ENCODE measurements around the gene CIB1.

CIB1 gene

DNA sequence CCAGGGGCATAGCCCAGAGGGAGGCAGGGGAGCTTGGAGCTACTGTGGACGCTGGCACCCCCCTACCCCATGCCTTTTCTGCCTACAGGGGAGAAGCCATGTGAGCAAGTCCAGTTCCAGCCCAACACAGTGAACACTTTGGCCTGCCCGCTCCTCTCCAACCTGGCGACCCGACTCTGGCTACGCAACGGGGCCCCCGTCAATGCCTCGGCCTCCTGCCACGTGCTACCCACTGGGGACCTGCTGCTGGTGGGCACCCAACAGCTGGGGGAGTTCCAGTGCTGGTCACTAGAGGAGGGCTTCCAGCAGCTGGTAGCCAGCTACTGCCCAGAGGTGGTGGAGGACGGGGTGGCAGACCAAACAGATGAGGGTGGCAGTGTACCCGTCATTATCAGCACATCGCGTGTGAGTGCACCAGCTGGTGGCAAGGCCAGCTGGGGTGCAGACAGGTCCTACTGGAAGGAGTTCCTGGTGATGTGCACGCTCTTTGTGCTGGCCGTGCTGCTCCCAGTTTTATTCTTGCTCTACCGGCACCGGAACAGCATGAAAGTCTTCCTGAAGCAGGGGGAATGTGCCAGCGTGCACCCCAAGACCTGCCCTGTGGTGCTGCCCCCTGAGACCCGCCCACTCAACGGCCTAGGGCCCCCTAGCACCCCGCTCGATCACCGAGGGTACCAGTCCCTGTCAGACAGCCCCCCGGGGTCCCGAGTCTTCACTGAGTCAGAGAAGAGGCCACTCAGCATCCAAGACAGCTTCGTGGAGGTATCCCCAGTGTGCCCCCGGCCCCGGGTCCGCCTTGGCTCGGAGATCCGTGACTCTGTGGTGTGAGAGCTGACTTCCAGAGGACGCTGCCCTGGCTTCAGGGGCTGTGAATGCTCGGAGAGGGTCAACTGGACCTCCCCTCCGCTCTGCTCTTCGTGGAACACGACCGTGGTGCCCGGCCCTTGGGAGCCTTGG is 5.6 kb downstream of the CIB1 start:
- Histone ChIP-seq H2AFZ (ENCODE audit: low read length) (no peak overlapping the region), H3K4me3 (ENCODE audit: low read length, poor library complexity, severe bottlenecking) (no peak overlapping the region), H3K4me2 (ENCODE audit: low read depth, low read length, poor library complexity, severe bottlenecking) (no peak overlapping the region), H3K79me2 (ENCODE audit: insufficient read depth, low read length) (peaks cover 29% of the 10 kb centered on the region), H3K9ac (ENCODE audit: low read depth, low read length, poor library complexity, severe bottlenecking) (no peak overlapping the region), H3K9me3 (ENCODE audit: insufficient read depth, low read depth, low read length) (no peaks in the 10 kb centered on the region), H4K20me1 (ENCODE audit: insufficient read depth, low read length, poor library complexity, severe bottlenecking) (peaks cover 4% of the 10 kb centered on the region), H3K9me2 (replicated peaks; ENCODE audit: low read depth, low read length) (no peaks in the 10 kb centered on the region), H3K27me3 (ENCODE audit: insufficient read depth, low read length, poor library complexity, severe bottlenecking) (no peaks in the 10 kb centered on the region), H3K36me3 (ENCODE audit: insufficient read depth, low read length) (peaks cover 57% of the 10 kb centered on the region; the same call in 1 of the 2 replicates), H3K4me1 (ENCODE audit: insufficient read depth, low read length, poor library complexity, severe bottlenecking) (peaks cover 25% of the 10 kb centered on the region), H3F3A (ENCODE audit: low read depth) (no peaks in the 10 kb centered on the region)
- TF ChIP-seq, protein P1, sequence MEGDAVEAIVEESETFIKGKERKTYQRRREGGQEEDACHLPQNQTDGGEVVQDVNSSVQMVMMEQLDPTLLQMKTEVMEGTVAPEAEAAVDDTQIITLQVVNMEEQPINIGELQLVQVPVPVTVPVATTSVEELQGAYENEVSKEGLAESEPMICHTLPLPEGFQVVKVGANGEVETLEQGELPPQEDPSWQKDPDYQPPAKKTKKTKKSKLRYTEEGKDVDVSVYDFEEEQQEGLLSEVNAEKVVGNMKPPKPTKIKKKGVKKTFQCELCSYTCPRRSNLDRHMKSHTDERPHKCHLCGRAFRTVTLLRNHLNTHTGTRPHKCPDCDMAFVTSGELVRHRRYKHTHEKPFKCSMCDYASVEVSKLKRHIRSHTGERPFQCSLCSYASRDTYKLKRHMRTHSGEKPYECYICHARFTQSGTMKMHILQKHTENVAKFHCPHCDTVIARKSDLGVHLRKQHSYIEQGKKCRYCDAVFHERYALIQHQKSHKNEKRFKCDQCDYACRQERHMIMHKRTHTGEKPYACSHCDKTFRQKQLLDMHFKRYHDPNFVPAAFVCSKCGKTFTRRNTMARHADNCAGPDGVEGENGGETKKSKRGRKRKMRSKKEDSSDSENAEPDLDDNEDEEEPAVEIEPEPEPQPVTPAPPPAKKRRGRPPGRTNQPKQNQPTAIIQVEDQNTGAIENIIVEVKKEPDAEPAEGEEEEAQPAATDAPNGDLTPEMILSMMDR (conservative IDR thresholded peaks at IDR 0.05; ENCODE audit: low read length) = no peak
- TF ChIP-seq EZH2phosphoT487 (IDR thresholded peaks at IDR 0.05; ENCODE audit: borderline replicate concordance) = no peak

DNA sequence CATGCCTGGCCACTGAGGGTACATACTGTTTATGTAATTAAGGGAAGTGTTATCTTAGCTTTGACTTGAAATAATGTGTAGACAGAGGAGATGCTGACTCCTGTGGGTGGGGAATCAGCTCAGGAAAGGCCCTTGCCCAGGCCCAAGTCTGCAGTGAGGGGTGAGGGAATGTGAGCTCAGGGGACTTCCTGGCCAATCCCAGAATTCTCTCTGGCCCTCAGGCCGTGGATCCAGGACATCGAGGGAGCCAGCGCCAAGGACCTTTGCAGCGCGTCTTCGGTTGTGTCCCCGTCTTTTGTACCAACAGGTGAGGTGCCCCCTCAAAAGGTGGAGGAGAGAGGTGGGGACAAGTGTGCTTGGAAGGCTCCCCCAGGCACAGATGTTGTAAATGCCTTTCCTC is 6.4 kb downstream of the CIB1 start:
- Histone ChIP-seq H3K4me1 (ENCODE audit: insufficient read depth, low read length, poor library complexity, severe bottlenecking) (peaks cover 23% of the 10 kb centered on the region), H3K79me2 (ENCODE audit: insufficient read depth, low read length) (peaks cover 21% of the 10 kb centered on the region), H3K27me3 (ENCODE audit: insufficient read depth, low read length, poor library complexity, severe bottlenecking) (no peaks in the 10 kb centered on the region), H2AFZ (ENCODE audit: low read length) (no peak overlapping the region), H3F3A (ENCODE audit: low read depth) (no peaks in the 10 kb centered on the region), H3K9me3 (ENCODE audit: insufficient read depth, low read depth, low read length) (no peaks in the 10 kb centered on the region), H3K36me3 (ENCODE audit: insufficient read depth, low read length) (peaks cover 61% of the 10 kb centered on the region; the same call in 1 of the 2 replicates), H4K20me1 (ENCODE audit: insufficient read depth, low read length, poor library complexity, severe bottlenecking) (peaks cover 4% of the 10 kb centered on the region), H3K4me2 (ENCODE audit: low read depth, low read length, poor library complexity, severe bottlenecking) (no peak overlapping the region), H3K9ac (ENCODE audit: low read depth, low read length, poor library complexity, severe bottlenecking) (no peak overlapping the region), H3K4me3 (ENCODE audit: low read length, poor library complexity, severe bottlenecking) (no peak overlapping the region), H3K9me2 (replicated peaks; ENCODE audit: low read depth, low read length) (no peaks in the 10 kb centered on the region)
- TF ChIP-seq EZH2phosphoT487 (IDR thresholded peaks at IDR 0.05; ENCODE audit: borderline replicate concordance) = no peak
- TF ChIP-seq, protein P1 (conservative IDR thresholded peaks at IDR 0.05; ENCODE audit: low read length) = no peak

DNA sequence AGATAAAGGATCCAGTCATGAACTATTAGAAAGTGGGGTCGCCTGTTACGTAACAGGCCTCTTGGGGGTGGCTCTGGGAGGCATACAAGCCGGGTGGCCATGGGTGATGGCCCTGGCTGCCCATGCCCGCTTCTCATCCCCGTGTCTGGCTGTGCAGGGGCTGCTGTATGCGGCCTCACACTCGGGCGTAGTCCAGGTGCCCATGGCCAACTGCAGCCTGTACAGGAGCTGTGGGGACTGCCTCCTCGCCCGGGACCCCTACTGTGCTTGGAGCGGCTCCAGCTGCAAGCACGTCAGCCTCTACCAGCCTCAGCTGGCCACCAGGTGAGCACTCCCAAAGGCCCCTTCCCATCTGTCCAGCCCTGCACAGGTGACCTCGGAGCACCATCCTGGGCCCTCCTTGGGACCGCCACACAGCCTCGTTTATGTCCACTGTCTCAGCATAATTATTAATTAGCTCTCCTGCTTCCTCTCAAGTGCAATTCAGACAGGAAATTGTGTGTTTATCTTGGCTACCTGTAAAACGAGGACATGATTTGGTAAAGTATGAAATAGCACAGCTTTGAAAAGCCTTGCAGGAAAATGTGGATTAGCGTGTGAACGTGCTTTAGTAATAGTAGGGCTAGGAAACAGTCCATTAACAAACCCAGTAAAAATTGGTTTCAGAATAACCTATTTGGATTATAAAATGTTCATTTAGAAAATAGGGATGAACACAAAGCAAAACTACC is 8.1 kb downstream of the CIB1 start:
- peaks cover 61% of the 10 kb centered on the region; the same call in 1 of the 2 replicates for H3K36me3 ChIP-seq (ENCODE audit: insufficient read depth, low read length)
- peaks cover 8% of the 10 kb centered on the region for H3K4me1 ChIP-seq (ENCODE audit: insufficient read depth, low read length, poor library complexity, severe bottlenecking)
- no peaks in the 10 kb centered on the region for H3K9me3 ChIP-seq (ENCODE audit: insufficient read depth, low read depth, low read length)
- no peak overlapping the region for H3K4me3 ChIP-seq (ENCODE audit: low read length, poor library complexity, severe bottlenecking)
- no peak overlapping the region for H3K9ac ChIP-seq (ENCODE audit: low read depth, low read length, poor library complexity, severe bottlenecking)
- TF ChIP-seq, protein P1 (conservative IDR thresholded peaks at IDR 0.05; ENCODE audit: low read length) = no peak
- TF ChIP-seq EZH2phosphoT487 (IDR thresholded peaks at IDR 0.05; ENCODE audit: borderline replicate concordance) = no peak
- H2AFZ ChIP-seq (ENCODE audit: low read length) = no peak overlapping the region
- no peaks in the 10 kb centered on the region for H3K9me2 ChIP-seq (replicated peaks; ENCODE audit: low read depth, low read length)
- H3K79me2 ChIP-seq (ENCODE audit: insufficient read depth, low read length) = peaks cover 7% of the 10 kb centered on the region; the same call in 1 of the 2 replicates
- H4K20me1 ChIP-seq (ENCODE audit: insufficient read depth, low read length, poor library complexity, severe bottlenecking) = peaks cover under 1% of the 10 kb centered on the region
- H3K4me2 ChIP-seq (ENCODE audit: low read depth, low read length, poor library complexity, severe bottlenecking) = no peak overlapping the region
- H3K27me3 ChIP-seq (ENCODE audit: insufficient read depth, low read length, poor library complexity, severe bottlenecking) = no peaks in the 10 kb centered on the region
- no peaks in the 10 kb centered on the region for H3F3A ChIP-seq (ENCODE audit: low read depth)
